GM23338 (cell line): ENCODE data around the gene SH3BP5. TPM values are rescaled to one million over a fixed set of nuclear protein-coding genes. Genes with fewer than 3 reads are reported as not detected.

Source experiments
- ATAC-seq: fragments of 200-7000 bp; cut with Tn5 transposase; 3 replicates; pipeline ENCODE4 v1.9.1; 2020
- DNase-seq: peaks from one replicate; pipeline ENCODE4 v3.0.0-alpha.2; 2015; ENCODE audit warnings: low spot score
- H2AFZ ChIP-seq: fragments of 200-600 bp; sonication (generic); 2 replicates; pipeline ENCODE4 v1.8.0; 2016; ENCODE audit warnings: antibody characterized with exemption, mild to moderate bottlenecking, moderate library complexity
- H3F3A ChIP-seq: fragments of 200-600 bp; sonication (generic); replicated peaks from 2 replicates; pipeline ENCODE4 v1.8.0; 2017; ENCODE audit warnings: antibody characterized with exemption, mixed run types, low read depth
- H3K27ac ChIP-seq: fragments of 200-600 bp; sonication (generic); 2 replicates; pipeline ENCODE4 v1.6.1; 2016; ENCODE audit warnings: low read depth
- H3K27me3 ChIP-seq: fragments of 200-600 bp; sonication (generic); 2 replicates; pipeline ENCODE4 v1.8.0; 2016; ENCODE audit warnings: mild to moderate bottlenecking, mixed run types, moderate library complexity; ENCODE audit not compliant: insufficient read depth
- H3K36me3 ChIP-seq: fragments of 200-600 bp; sonication (generic); 2 replicates; pipeline ENCODE4 v1.8.0; 2016; ENCODE audit warnings: mild to moderate bottlenecking; ENCODE audit not compliant: insufficient read depth
- H3K4me1 ChIP-seq: fragments of 200-600 bp; sonication (generic); 2 replicates; pipeline ENCODE4 v1.8.0; 2016; ENCODE audit warnings: mild to moderate bottlenecking, moderate library complexity; ENCODE audit not compliant: insufficient read depth
- H3K4me2 ChIP-seq: fragments of 200-600 bp; sonication (generic); 2 replicates; pipeline ENCODE4 v1.7.1; 2017; ENCODE audit warnings: mixed run types
- H3K4me3 ChIP-seq: fragments of 200-600 bp; sonication (generic); 2 replicates; pipeline ENCODE4 v1.6.1; 2016; ENCODE audit warnings: mixed run types
- H3K79me2 ChIP-seq: fragments of 200-600 bp; sonication (generic); replicated peaks from 2 replicates; pipeline ENCODE4 v1.8.0; 2017; ENCODE audit warnings: mild to moderate bottlenecking; ENCODE audit not compliant: insufficient read depth
- H3K9me2 ChIP-seq: fragments of 200-600 bp; sonication (generic); 2 replicates; pipeline ENCODE4 v1.8.0; 2017; ENCODE audit not compliant: insufficient read depth
- H4K20me1 ChIP-seq: fragments of 200-600 bp; sonication (generic); replicated peaks from 2 replicates; pipeline ENCODE4 v1.8.0; 2017; ENCODE audit warnings: mild to moderate bottlenecking; ENCODE audit not compliant: insufficient read depth
- H3K27ac Mint-ChIP-seq: 2 replicates; pipeline ENCODE4 v1.8.0; 2020; ENCODE audit warnings: inconsistent platforms, mild to moderate bottlenecking, moderate library complexity, mixed read lengths
- H3K27me3 Mint-ChIP-seq: 3 replicates; pipeline ENCODE4 v1.8.0; 2022; ENCODE audit warnings: low read depth, mild to moderate bottlenecking, moderate library complexity, mixed read lengths, inconsistent platforms; ENCODE audit not compliant: insufficient read depth, poor library complexity
- H3K36me3 Mint-ChIP-seq: 3 replicates; pipeline ENCODE4 v1.8.0; 2021; ENCODE audit warnings: low read depth, mild to moderate bottlenecking, inconsistent platforms, moderate library complexity, mixed read lengths
- H3K4me1 Mint-ChIP-seq: 3 replicates; pipeline ENCODE4 v1.8.0; 2020; ENCODE audit warnings: mild to moderate bottlenecking, inconsistent platforms, mixed read lengths
- H3K4me3 Mint-ChIP-seq: 3 replicates; pipeline ENCODE4 v1.8.0; 2021; ENCODE audit warnings: moderate library complexity, mild to moderate bottlenecking, inconsistent platforms, mixed read lengths
- H3K9me3 Mint-ChIP-seq: 3 replicates; pipeline ENCODE4 v1.8.0; 2020; ENCODE audit warnings: moderate library complexity, mild to moderate bottlenecking, inconsistent platforms, mixed read lengths
- CREB1 ChIP-seq: fragments of 250-450 bp; sonication (Bioruptor Pico); IDR thresholded peaks from 2 replicates; pipeline ENCODE4 v1.5.0; 2020; ENCODE audit warnings: low read depth, mild to moderate bottlenecking, moderate library complexity
- EZH2phosphoT487 ChIP-seq: fragments of 200-600 bp; sonication (generic); IDR thresholded peaks from one replicate; pipeline ENCODE4 v1.8.1; 2018; ENCODE audit warnings: antibody characterized with exemption; ENCODE audit not compliant: unreplicated experiment
- NANOG ChIP-seq: IDR thresholded peaks from 2 replicates; pipeline ENCODE4 v1.6.1; 2016; ENCODE audit warnings: antibody characterized with exemption, borderline replicate concordance
- POLR2AphosphoS5 ChIP-seq: IDR thresholded peaks from 2 replicates; pipeline ENCODE4 v1.6.1; 2016; ENCODE audit warnings: antibody characterized with exemption, low read depth
- STAT1 ChIP-seq: IDR thresholded peaks from one replicate; pipeline ENCODE4 v1.6.1; 2016; ENCODE audit warnings: antibody characterized with exemption; ENCODE audit not compliant: unreplicated experiment
- ZNF331 ChIP-seq: fragments of 250-450 bp; sonication (Bioruptor Pico); IDR thresholded peaks from 2 replicates; pipeline ENCODE4 v1.5.0; 2020; ENCODE audit warnings: low read depth, mild to moderate bottlenecking, moderate library complexity
- polyA plus RNA-seq: library from polyadenylated mRNA; unstranded; fragments of >200 nt; fragmentation: Nextera tagmentation; extraction: Ambion mirVana; gene quantifications from 2 replicates; pipeline ENCODE4 v1.2.1, GENCODE V29; 2016
- total RNA-seq: library from RNA; depleted of rRNA; stranded (reverse); fragments of >200 nt; shearing (Covaris generic); gene quantifications from 2 replicates; pipeline ENCODE4 v1.2.3, GENCODE V29; 2014
- TF ChIP-seq, protein P1 (sequence below): IDR thresholded peaks from 2 replicates; pipeline ENCODE4 v1.6.1; 2016; ENCODE audit warnings: antibody characterized with exemption
- TF ChIP-seq, protein P2 (sequence below): IDR thresholded peaks from one replicate; pipeline ENCODE4 v1.6.1; 2018; ENCODE audit warnings: antibody characterized with exemption; ENCODE audit not compliant: unreplicated experiment
- TF ChIP-seq, protein P3 (sequence below): fragments of 250-450 bp; sonication (Bioruptor Pico); IDR thresholded peaks from 2 replicates; pipeline ENCODE4 v1.5.0; 2020; ENCODE audit warnings: mild to moderate bottlenecking, moderate library complexity

Gene SH3BP5
- total and polyA plus RNA-seq, 2 experiments from 2014 or later, result 5.8 to 9.1 TPM

DNA sequence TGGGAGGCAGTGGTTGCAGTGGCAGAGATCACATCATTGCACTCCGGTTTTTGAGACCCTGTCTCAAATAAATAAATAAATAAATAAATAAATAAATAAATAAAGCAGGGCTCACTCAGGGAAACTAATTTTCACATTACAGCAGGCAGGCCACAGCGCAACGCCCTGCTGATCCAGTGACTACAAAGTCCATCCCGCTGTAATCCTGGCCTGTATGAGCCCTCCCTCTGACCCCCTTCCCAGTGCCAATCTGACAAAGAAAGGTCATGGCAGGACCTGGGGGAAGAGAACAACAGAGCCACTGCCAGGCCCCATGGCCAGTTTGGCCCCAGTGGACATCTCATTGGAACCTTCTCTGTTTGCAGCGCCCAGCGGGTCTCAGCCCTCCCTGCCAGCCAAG is 9.3 kb downstream of the SH3BP5 start:
- no peaks in the 10 kb centered on the region for H3F3A ChIP-seq
- H2AFZ ChIP-seq, result no peak overlapping the region
- TF ChIP-seq STAT1 (no peak), EZH2phosphoT487 (no peak)
- TF ChIP-seq, protein P1, sequence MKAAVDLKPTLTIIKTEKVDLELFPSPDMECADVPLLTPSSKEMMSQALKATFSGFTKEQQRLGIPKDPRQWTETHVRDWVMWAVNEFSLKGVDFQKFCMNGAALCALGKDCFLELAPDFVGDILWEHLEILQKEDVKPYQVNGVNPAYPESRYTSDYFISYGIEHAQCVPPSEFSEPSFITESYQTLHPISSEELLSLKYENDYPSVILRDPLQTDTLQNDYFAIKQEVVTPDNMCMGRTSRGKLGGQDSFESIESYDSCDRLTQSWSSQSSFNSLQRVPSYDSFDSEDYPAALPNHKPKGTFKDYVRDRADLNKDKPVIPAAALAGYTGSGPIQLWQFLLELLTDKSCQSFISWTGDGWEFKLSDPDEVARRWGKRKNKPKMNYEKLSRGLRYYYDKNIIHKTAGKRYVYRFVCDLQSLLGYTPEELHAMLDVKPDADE, result no peak
- Mint-ChIP-seq H3K27ac (no peak overlapping the region), H3K4me1 (peaks cover 27% of the 10 kb centered on the region), H3K27me3 (peaks cover 4% of the 10 kb centered on the region), H3K9me3 (no peaks in the 10 kb centered on the region), H3K4me3 (no peak overlapping the region), H3K36me3 (no peaks in the 10 kb centered on the region)
- H3K4me3 ChIP-seq, result no peak overlapping the region
- no peaks in the 10 kb centered on the region for H3K9me2 ChIP-seq
- no peak for ATAC-seq
- H4K20me1 ChIP-seq, result no peaks in the 10 kb centered on the region
- no peaks in the 10 kb centered on the region for H3K27me3 ChIP-seq
- no peaks in the 10 kb centered on the region for H3K36me3 ChIP-seq
- no peak overlapping the region for H3K4me2 ChIP-seq
- peaks cover 6% of the 10 kb centered on the region for H3K79me2 ChIP-seq
- peaks cover 13% of the 10 kb centered on the region for H3K4me1 ChIP-seq
- DNase-seq, result no peak
- H3K27ac ChIP-seq, result no peak overlapping the region

DNA sequence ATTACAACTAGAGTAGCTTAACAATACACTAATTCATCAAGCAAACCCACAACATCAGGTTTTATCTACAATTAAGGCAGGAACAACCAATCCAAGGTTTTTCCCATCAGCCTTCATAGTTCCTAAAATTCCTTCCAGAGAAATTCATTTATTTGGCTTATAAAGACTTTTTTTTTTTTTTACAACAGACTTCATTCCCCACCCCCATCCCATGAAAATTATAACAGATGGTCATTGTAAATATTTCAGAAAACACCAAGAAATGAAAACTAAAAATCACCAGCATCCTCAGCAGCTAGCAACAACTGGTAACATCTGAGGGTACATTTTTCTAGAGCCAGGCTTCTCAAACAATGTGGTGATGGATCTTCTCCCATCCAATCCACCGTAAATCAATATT is 11.0 kb downstream of the SH3BP5 start:
- H3K27me3 Mint-ChIP-seq, result peaks cover 3% of the 10 kb centered on the region
- Histone ChIP-seq H3K4me3 (no peak overlapping the region), H3F3A (no peaks in the 10 kb centered on the region), H2AFZ (no peak overlapping the region), H3K36me3 (no peaks in the 10 kb centered on the region), H3K27me3 (no peaks in the 10 kb centered on the region), H3K79me2 (peaks cover 6% of the 10 kb centered on the region), H3K4me1 (peaks cover 13% of the 10 kb centered on the region), H3K9me2 (no peaks in the 10 kb centered on the region), H4K20me1 (no peaks in the 10 kb centered on the region; the same call in 1 of the 2 replicates), H3K4me2 (no peak overlapping the region), H3K27ac (no peak overlapping the region)
- no peak overlapping the region for H3K4me3 Mint-ChIP-seq
- H3K27ac Mint-ChIP-seq, result 0 out of 2 replicates have a peak overlapping the region, but pooled peaks have one; percentile 13
- peaks cover 27% of the 10 kb centered on the region for H3K4me1 Mint-ChIP-seq
- H3K36me3 Mint-ChIP-seq, result no peaks in the 10 kb centered on the region
- ATAC-seq (no peak), DNase-seq (no peak)
- no peaks in the 10 kb centered on the region for H3K9me3 Mint-ChIP-seq
- TF ChIP-seq, protein P2, sequence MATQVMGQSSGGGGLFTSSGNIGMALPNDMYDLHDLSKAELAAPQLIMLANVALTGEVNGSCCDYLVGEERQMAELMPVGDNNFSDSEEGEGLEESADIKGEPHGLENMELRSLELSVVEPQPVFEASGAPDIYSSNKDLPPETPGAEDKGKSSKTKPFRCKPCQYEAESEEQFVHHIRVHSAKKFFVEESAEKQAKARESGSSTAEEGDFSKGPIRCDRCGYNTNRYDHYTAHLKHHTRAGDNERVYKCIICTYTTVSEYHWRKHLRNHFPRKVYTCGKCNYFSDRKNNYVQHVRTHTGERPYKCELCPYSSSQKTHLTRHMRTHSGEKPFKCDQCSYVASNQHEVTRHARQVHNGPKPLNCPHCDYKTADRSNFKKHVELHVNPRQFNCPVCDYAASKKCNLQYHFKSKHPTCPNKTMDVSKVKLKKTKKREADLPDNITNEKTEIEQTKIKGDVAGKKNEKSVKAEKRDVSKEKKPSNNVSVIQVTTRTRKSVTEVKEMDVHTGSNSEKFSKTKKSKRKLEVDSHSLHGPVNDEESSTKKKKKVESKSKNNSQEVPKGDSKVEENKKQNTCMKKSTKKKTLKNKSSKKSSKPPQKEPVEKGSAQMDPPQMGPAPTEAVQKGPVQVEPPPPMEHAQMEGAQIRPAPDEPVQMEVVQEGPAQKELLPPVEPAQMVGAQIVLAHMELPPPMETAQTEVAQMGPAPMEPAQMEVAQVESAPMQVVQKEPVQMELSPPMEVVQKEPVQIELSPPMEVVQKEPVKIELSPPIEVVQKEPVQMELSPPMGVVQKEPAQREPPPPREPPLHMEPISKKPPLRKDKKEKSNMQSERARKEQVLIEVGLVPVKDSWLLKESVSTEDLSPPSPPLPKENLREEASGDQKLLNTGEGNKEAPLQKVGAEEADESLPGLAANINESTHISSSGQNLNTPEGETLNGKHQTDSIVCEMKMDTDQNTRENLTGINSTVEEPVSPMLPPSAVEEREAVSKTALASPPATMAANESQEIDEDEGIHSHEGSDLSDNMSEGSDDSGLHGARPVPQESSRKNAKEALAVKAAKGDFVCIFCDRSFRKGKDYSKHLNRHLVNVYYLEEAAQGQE, result no peak
- TF ChIP-seq ZNF331 (CRISPR knock-in tag) (no peak), CREB1 (CRISPR knock-in tag) (no peak), EZH2phosphoT487 (no peak), STAT1 (no peak), POLR2AphosphoS5 (no peak), NANOG (no peak)
- TF ChIP-seq, protein P1, result no peak
- TF ChIP-seq, protein P3, sequence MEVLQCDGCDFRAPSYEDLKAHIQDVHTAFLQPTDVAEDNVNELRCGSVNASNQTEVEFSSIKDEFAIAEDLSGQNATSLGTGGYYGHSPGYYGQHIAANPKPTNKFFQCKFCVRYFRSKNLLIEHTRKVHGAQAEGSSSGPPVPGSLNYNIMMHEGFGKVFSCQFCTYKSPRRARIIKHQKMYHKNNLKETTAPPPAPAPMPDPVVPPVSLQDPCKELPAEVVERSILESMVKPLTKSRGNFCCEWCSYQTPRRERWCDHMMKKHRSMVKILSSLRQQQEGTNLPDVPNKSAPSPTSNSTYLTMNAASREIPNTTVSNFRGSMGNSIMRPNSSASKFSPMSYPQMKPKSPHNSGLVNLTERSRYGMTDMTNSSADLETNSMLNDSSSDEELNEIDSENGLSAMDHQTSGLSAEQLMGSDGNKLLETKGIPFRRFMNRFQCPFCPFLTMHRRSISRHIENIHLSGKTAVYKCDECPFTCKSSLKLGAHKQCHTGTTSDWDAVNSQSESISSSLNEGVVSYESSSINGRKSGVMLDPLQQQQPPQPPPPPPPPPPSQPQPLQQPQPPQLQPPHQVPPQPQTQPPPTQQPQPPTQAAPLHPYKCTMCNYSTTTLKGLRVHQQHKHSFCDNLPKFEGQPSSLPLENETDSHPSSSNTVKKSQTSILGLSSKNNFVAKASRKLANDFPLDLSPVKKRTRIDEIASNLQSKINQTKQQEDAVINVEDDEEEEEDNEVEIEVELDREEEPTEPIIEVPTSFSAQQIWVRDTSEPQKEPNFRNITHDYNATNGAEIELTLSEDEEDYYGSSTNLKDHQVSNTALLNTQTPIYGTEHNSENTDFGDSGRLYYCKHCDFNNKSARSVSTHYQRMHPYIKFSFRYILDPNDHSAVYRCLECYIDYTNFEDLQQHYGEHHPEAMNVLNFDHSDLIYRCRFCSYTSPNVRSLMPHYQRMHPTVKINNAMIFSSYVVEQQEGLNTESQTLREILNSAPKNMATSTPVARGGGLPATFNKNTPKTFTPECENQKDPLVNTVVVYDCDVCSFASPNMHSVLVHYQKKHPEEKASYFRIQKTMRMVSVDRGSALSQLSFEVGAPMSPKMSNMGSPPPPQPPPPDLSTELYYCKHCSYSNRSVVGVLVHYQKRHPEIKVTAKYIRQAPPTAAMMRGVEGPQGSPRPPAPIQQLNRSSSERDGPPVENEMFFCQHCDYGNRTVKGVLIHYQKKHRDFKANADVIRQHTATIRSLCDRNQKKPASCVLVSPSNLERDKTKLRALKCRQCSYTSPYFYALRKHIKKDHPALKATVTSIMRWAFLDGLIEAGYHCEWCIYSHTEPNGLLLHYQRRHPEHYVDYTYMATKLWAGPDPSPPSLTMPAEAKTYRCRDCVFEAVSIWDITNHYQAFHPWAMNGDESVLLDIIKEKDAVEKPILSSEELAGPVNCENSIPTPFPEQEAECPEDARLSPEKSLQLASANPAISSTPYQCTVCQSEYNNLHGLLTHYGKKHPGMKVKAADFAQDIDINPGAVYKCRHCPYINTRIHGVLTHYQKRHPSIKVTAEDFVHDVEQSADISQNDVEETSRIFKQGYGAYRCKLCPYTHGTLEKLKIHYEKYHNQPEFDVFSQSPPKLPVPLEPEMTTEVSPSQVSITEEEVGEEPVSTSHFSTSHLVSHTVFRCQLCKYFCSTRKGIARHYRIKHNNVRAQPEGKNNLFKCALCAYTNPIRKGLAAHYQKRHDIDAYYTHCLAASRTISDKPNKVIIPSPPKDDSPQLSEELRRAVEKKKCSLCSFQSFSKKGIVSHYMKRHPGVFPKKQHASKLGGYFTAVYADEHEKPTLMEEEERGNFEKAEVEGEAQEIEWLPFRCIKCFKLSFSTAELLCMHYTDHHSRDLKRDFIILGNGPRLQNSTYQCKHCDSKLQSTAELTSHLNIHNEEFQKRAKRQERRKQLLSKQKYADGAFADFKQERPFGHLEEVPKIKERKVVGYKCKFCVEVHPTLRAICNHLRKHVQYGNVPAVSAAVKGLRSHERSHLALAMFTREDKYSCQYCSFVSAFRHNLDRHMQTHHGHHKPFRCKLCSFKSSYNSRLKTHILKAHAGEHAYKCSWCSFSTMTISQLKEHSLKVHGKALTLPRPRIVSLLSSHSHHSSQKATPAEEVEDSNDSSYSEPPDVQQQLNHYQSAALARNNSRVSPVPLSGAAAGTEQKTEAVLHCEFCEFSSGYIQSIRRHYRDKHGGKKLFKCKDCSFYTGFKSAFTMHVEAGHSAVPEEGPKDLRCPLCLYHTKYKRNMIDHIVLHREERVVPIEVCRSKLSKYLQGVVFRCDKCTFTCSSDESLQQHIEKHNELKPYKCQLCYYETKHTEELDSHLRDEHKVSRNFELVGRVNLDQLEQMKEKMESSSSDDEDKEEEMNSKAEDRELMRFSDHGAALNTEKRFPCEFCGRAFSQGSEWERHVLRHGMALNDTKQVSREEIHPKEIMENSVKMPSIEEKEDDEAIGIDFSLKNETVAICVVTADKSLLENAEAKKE (CRISPR knock-in tag), result no peak
